ENCODE measurements around the gene BRAF. TPM values are rescaled to one million over a fixed set of nuclear protein-coding genes. Genes with fewer than 3 reads are reported as not detected.
"Not testable (repeated sequence)": the region's sequence is repeated elsewhere in the genome, so short reads cannot be mapped to it uniquely, and the experiment has no call there.

The BRAF gene
- total RNA-seq, 1 donor from 2014 or later: 26.0 TPM

GRCh38 chr7:140769852-140770251, 154.9 kb downstream of the BRAF start:
- Mint-ChIP-seq H3K27ac (ENCODE audit: unreplicated experiment) (no peak overlapping the region), H3K4me3 (ENCODE audit: unreplicated experiment) (no peak overlapping the region), H3K27me3 (ENCODE audit: low read depth, unreplicated experiment) (no peaks in the 10 kb centered on the region), H3K36me3 (ENCODE audit: low read depth, unreplicated experiment) (peaks cover 21% of the 10 kb centered on the region), H3K4me1 (ENCODE audit: low read depth, unreplicated experiment) (peaks cover 13% of the 10 kb centered on the region), H3K9me3 (ENCODE audit: unreplicated experiment) (peaks cover 2% of the 10 kb centered on the region)
- FAIRE-seq (no peak), DNase-seq (ENCODE audit: low read depth) (no peak)
- Histone ChIP-seq H3K4me3 (ENCODE audit: insufficient read depth, low read depth, low read length) (no peak overlapping the region), H3K79me2 (ENCODE audit: insufficient read depth, low read length) (no peaks in the 10 kb centered on the region), H4K20me1 (ENCODE audit: insufficient read depth, low read length) (no peaks in the 10 kb centered on the region), H2AFZ (ENCODE audit: low read depth, low read length) (no peak overlapping the region), H3K4me1 (ENCODE audit: insufficient read depth, low read length) (no peaks in the 10 kb centered on the region), H3K36me3 (ENCODE audit: insufficient read depth, low read length) (peaks cover 2% of the 10 kb centered on the region), H3K9ac (ENCODE audit: low read length) (no peak overlapping the region), H3K4me2 (ENCODE audit: low read length) (no peak overlapping the region), H3K27ac (ENCODE audit: low read depth, low read length) (no peak overlapping the region), H3K27me3 (ENCODE audit: insufficient read depth, low read length) (no peaks in the 10 kb centered on the region), H3K9me3 (ENCODE audit: insufficient read depth, low read depth, low read length) (no peaks in the 10 kb centered on the region)
- TF ChIP-seq CTCF (IDR thresholded peaks at IDR 0.05; ENCODE audit: insufficient read depth, low read depth, low read length) (no peak), EZH2 (IDR thresholded peaks at IDR 0.05; ENCODE audit: insufficient read depth, low read length) (no peak)

GRCh38 chr7:140767418-140767817, 157.3 kb downstream of the BRAF start:
- Histone ChIP-seq H3K4me1 (ENCODE audit: insufficient read depth, low read length) (no peaks in the 10 kb centered on the region), H3K27me3 (ENCODE audit: insufficient read depth, low read length) (no peaks in the 10 kb centered on the region), H3K4me3 (ENCODE audit: insufficient read depth, low read depth, low read length) (no peak overlapping the region), H3K27ac (ENCODE audit: low read depth, low read length) (no peak overlapping the region), H3K36me3 (ENCODE audit: insufficient read depth, low read length) (no peaks in the 10 kb centered on the region), H3K9ac (ENCODE audit: low read length) (no peak overlapping the region), H3K4me2 (ENCODE audit: low read length) (no peak overlapping the region), H3K79me2 (ENCODE audit: insufficient read depth, low read length) (no peaks in the 10 kb centered on the region), H3K9me3 (ENCODE audit: insufficient read depth, low read depth, low read length) (no peaks in the 10 kb centered on the region), H2AFZ (ENCODE audit: low read depth, low read length) (no peak overlapping the region), H4K20me1 (ENCODE audit: insufficient read depth, low read length) (no peaks in the 10 kb centered on the region)
- TF ChIP-seq EZH2 (IDR thresholded peaks at IDR 0.05; ENCODE audit: insufficient read depth, low read length) (no peak), CTCF (IDR thresholded peaks at IDR 0.05; ENCODE audit: insufficient read depth, low read depth, low read length) (no peak)
- DNase-seq (ENCODE audit: low read depth) (no peak), FAIRE-seq (no peak)
- peaks cover 21% of the 10 kb centered on the region for H3K36me3 Mint-ChIP-seq (ENCODE audit: low read depth, unreplicated experiment)
- no peak overlapping the region for H3K4me3 Mint-ChIP-seq (ENCODE audit: unreplicated experiment)
- peaks cover 4% of the 10 kb centered on the region for H3K4me1 Mint-ChIP-seq (ENCODE audit: low read depth, unreplicated experiment)
- H3K27ac Mint-ChIP-seq (ENCODE audit: unreplicated experiment): no peak overlapping the region
- H3K9me3 Mint-ChIP-seq (ENCODE audit: unreplicated experiment): peaks cover 2% of the 10 kb centered on the region
- no peaks in the 10 kb centered on the region for H3K27me3 Mint-ChIP-seq (ENCODE audit: low read depth, unreplicated experiment)

GRCh38 chr7:140765441-140765840, 159.3 kb downstream of the BRAF start:
- H3K27me3 ChIP-seq (ENCODE audit: insufficient read depth, low read length); H3K79me2 ChIP-seq (ENCODE audit: insufficient read depth, low read length); H3K4me1 Mint-ChIP-seq (ENCODE audit: low read depth, unreplicated experiment); H3K27ac ChIP-seq (ENCODE audit: low read depth, low read length); H3K9me3 ChIP-seq (ENCODE audit: insufficient read depth, low read depth, low read length); H3K27me3 Mint-ChIP-seq (ENCODE audit: low read depth, unreplicated experiment); H3K36me3 ChIP-seq (ENCODE audit: insufficient read depth, low read length); H3K4me2 ChIP-seq (ENCODE audit: low read length); FAIRE-seq; H3K27ac Mint-ChIP-seq (ENCODE audit: unreplicated experiment); H3K4me3 ChIP-seq (ENCODE audit: insufficient read depth, low read depth, low read length); H3K9me3 Mint-ChIP-seq (ENCODE audit: unreplicated experiment); H3K4me3 Mint-ChIP-seq (ENCODE audit: unreplicated experiment); H2AFZ ChIP-seq (ENCODE audit: low read depth, low read length); H3K4me1 ChIP-seq (ENCODE audit: insufficient read depth, low read length); H3K9ac ChIP-seq (ENCODE audit: low read length); H4K20me1 ChIP-seq (ENCODE audit: insufficient read depth, low read length); DNase-seq (ENCODE audit: low read depth): not testable (repeated sequence)
- peaks cover 28% of the 10 kb centered on the region for H3K36me3 Mint-ChIP-seq (ENCODE audit: low read depth, unreplicated experiment)

GRCh38 chr7:140763166-140763565, 161.6 kb downstream of the BRAF start:
- not testable (repeated sequence) for H3K9ac ChIP-seq (ENCODE audit: low read length); H3K4me1 ChIP-seq (ENCODE audit: insufficient read depth, low read length); H3K79me2 ChIP-seq (ENCODE audit: insufficient read depth, low read length); H3K27ac ChIP-seq (ENCODE audit: low read depth, low read length); H3K4me2 ChIP-seq (ENCODE audit: low read length); H3K27ac Mint-ChIP-seq (ENCODE audit: unreplicated experiment); H3K9me3 Mint-ChIP-seq (ENCODE audit: unreplicated experiment); H3K27me3 Mint-ChIP-seq (ENCODE audit: low read depth, unreplicated experiment); DNase-seq (ENCODE audit: low read depth); H3K36me3 ChIP-seq (ENCODE audit: insufficient read depth, low read length); H4K20me1 ChIP-seq (ENCODE audit: insufficient read depth, low read length); H2AFZ ChIP-seq (ENCODE audit: low read depth, low read length); H3K4me3 ChIP-seq (ENCODE audit: insufficient read depth, low read depth, low read length); H3K4me1 Mint-ChIP-seq (ENCODE audit: low read depth, unreplicated experiment); FAIRE-seq; H3K9me3 ChIP-seq (ENCODE audit: insufficient read depth, low read depth, low read length); H3K27me3 ChIP-seq (ENCODE audit: insufficient read depth, low read length); H3K4me3 Mint-ChIP-seq (ENCODE audit: unreplicated experiment)
- peaks cover 28% of the 10 kb centered on the region for H3K36me3 Mint-ChIP-seq (ENCODE audit: low read depth, unreplicated experiment)

GRCh38 chr7:140761375-140761774, 163.4 kb downstream of the BRAF start:
- H2AFZ ChIP-seq (ENCODE audit: low read depth, low read length); H3K9ac ChIP-seq (ENCODE audit: low read length); H3K9me3 Mint-ChIP-seq (ENCODE audit: unreplicated experiment); H4K20me1 ChIP-seq (ENCODE audit: insufficient read depth, low read length); H3K27me3 Mint-ChIP-seq (ENCODE audit: low read depth, unreplicated experiment); H3K27ac ChIP-seq (ENCODE audit: low read depth, low read length); H3K79me2 ChIP-seq (ENCODE audit: insufficient read depth, low read length); DNase-seq (ENCODE audit: low read depth); H3K4me1 ChIP-seq (ENCODE audit: insufficient read depth, low read length); H3K4me1 Mint-ChIP-seq (ENCODE audit: low read depth, unreplicated experiment); H3K4me2 ChIP-seq (ENCODE audit: low read length); H3K27ac Mint-ChIP-seq (ENCODE audit: unreplicated experiment); H3K4me3 Mint-ChIP-seq (ENCODE audit: unreplicated experiment); H3K4me3 ChIP-seq (ENCODE audit: insufficient read depth, low read depth, low read length); H3K9me3 ChIP-seq (ENCODE audit: insufficient read depth, low read depth, low read length); H3K36me3 ChIP-seq (ENCODE audit: insufficient read depth, low read length); FAIRE-seq; H3K27me3 ChIP-seq (ENCODE audit: insufficient read depth, low read length): not testable (repeated sequence)
- H3K36me3 Mint-ChIP-seq (ENCODE audit: low read depth, unreplicated experiment): peaks cover 14% of the 10 kb centered on the region

All from astrocyte (in vitro differentiated cells and primary cell).